LNCaP clone FGC (cell line): ENCODE data around the gene ZCWPW1.
"Not testable (repeated sequence)": the region's sequence is repeated elsewhere in the genome, so short reads cannot be mapped to it uniquely, and the experiment has no call there.

ENCODE experiments used
- DNase-seq: peaks from one replicate; pipeline ENCODE4 v3.0.0-alpha.2; 2011; ENCODE audit warnings: low read depth
- H3K4me3 ChIP-seq: 2 replicates; pipeline ENCODE4 v1.5.1; 2011; ENCODE audit warnings: mild to moderate bottlenecking, low read depth, low read length, control low read depth
- CTCF ChIP-seq: IDR thresholded peaks from 2 replicates; pipeline ENCODE4 v1.5.1; 2012; ENCODE audit warnings: mild to moderate bottlenecking; ENCODE audit not compliant: control insufficient read depth, insufficient read depth; ENCODE audit errors: extremely low read depth

ZCWPW1 gene

GRCh38 chr7:100452513-100452912 lies 24.0 kb upstream of the ZCWPW1 start:
- no peak for DNase-seq
- TF ChIP-seq CTCF, result no peak
- H3K4me3 ChIP-seq, result no peak overlapping the region

GRCh38 chr7:100449190-100449795 lies 20.8 kb upstream of the ZCWPW1 start:
- DNase-seq, result no peak
- H3K4me3 ChIP-seq, result no peak overlapping the region
- TF ChIP-seq CTCF, result no peak

- DNase-seq, H3K4me3 ChIP-seq: not testable (repeated sequence)
These were observed 18.9 kb upstream of the ZCWPW1 start for GRCh38 chr7:100447363-100447762.

GRCh38 chr7:100446040-100446439 lies 17.5 kb upstream of the ZCWPW1 start:
- H3K4me3 ChIP-seq, result no peak overlapping the region
- no peak for DNase-seq
- no peak for TF ChIP-seq CTCF

- no peak for TF ChIP-seq CTCF
- no peak overlapping the region for H3K4me3 ChIP-seq
- DNase-seq, result no peak
These were observed 16.1 kb upstream of the ZCWPW1 start for GRCh38 chr7:100444311-100445278.

GRCh38 chr7:100443096-100443840 lies 14.8 kb upstream of the ZCWPW1 start:
- no peak for TF ChIP-seq CTCF
- H3K4me3 ChIP-seq, result no peak overlapping the region
- no peak for DNase-seq
